Activated T-cell treated with anti-CD3 and anti-CD28 coated beads, Interleukin-2, amount 50 U/mL, for 24 hours (primary cell): ENCODE data around the gene TRAPPC10.

Experiments used
- DNase-seq: peaks from one replicate; pipeline ENCODE4 v3.0.0-alpha.2; 2020
- H3K27ac Mint-ChIP-seq: 2 replicates; pipeline ENCODE4 v1.8.0; 2020; ENCODE audit warnings: mild to moderate bottlenecking, mixed read lengths
- H3K27me3 Mint-ChIP-seq: 2 replicates; pipeline ENCODE4 v1.8.0; 2020; ENCODE audit warnings: mixed read lengths
- H3K36me3 Mint-ChIP-seq: 2 replicates; pipeline ENCODE4 v1.8.0; 2020; ENCODE audit warnings: low read depth, mixed read lengths
- H3K4me1 Mint-ChIP-seq: 2 replicates; pipeline ENCODE4 v1.8.0; 2020; ENCODE audit warnings: low read depth, mixed read lengths
- H3K4me3 Mint-ChIP-seq: 2 replicates; pipeline ENCODE4 v1.8.0; 2020; ENCODE audit warnings: mild to moderate bottlenecking, moderate library complexity, mixed read lengths
- H3K9me3 Mint-ChIP-seq: 2 replicates; pipeline ENCODE4 v1.8.0; 2020; ENCODE audit warnings: mixed read lengths

The TRAPPC10 gene, protein sequence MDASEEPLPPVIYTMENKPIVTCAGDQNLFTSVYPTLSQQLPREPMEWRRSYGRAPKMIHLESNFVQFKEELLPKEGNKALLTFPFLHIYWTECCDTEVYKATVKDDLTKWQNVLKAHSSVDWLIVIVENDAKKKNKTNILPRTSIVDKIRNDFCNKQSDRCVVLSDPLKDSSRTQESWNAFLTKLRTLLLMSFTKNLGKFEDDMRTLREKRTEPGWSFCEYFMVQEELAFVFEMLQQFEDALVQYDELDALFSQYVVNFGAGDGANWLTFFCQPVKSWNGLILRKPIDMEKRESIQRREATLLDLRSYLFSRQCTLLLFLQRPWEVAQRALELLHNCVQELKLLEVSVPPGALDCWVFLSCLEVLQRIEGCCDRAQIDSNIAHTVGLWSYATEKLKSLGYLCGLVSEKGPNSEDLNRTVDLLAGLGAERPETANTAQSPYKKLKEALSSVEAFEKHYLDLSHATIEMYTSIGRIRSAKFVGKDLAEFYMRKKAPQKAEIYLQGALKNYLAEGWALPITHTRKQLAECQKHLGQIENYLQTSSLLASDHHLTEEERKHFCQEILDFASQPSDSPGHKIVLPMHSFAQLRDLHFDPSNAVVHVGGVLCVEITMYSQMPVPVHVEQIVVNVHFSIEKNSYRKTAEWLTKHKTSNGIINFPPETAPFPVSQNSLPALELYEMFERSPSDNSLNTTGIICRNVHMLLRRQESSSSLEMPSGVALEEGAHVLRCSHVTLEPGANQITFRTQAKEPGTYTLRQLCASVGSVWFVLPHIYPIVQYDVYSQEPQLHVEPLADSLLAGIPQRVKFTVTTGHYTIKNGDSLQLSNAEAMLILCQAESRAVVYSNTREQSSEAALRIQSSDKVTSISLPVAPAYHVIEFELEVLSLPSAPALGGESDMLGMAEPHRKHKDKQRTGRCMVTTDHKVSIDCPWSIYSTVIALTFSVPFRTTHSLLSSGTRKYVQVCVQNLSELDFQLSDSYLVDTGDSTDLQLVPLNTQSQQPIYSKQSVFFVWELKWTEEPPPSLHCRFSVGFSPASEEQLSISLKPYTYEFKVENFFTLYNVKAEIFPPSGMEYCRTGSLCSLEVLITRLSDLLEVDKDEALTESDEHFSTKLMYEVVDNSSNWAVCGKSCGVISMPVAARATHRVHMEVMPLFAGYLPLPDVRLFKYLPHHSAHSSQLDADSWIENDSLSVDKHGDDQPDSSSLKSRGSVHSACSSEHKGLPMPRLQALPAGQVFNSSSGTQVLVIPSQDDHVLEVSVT

GRCh38 chr21:44011579-44012473 is at the start of gene TRAPPC10:
Gene TRAPPC10 (plus strand): TSS chr21:44012309. CDS start chr21:44012494, 185 bp downstream.
- DNase-seq: peak; percentile 89
- peak within 1 kb of the TSS; percentile 96 for H3K27ac Mint-ChIP-seq
- peaks cover 43% of the 10 kb centered on the region for H3K4me1 Mint-ChIP-seq
- peak within 1 kb of the TSS; percentile 94 for H3K4me3 Mint-ChIP-seq
- H3K27me3 Mint-ChIP-seq: no peaks in the 10 kb centered on the region
- H3K36me3 Mint-ChIP-seq: peaks cover 33% of the 10 kb centered on the region
- no peaks in the 10 kb centered on the region for H3K9me3 Mint-ChIP-seq

DNA sequence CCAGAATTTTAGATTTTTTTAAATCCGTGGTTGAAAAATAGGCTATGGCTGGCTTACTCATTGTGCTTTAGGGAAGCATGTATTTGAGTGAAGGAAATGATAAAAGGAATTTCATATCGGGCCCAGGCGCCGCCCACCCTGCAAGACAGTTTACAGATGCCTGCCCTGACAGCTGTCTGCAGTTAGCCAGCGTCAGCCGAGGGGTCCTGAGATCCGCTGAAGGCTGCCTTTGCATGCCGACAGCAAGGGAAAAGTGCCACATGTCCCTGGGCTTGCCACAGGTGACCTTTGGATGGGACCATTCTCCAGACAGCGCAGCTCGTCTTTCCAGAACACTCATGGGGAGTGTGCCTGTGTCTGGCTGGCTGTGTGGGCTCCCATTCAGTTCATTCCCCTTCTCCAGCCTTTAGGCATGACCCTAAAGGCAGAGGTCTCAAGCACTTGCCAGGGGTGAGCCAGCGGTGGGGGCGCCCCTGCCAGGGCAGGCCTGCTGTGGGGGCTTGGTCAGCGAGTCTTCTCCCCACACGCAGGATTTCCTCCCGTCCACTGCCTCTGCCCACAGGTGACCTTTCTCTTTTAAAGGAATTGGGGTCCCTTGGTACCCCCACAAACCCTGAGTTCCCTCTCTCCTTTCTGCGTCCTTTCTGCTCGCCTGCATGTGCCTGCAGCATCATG is 46.1 kb upstream of the TRAPPC10 start:
- Mint-ChIP-seq H3K4me1 (peaks cover 11% of the 10 kb centered on the region), H3K4me3 (no peak overlapping the region), H3K9me3 (no peaks in the 10 kb centered on the region), H3K36me3 (peaks cover 66% of the 10 kb centered on the region), H3K27ac (no peak overlapping the region), H3K27me3 (no peaks in the 10 kb centered on the region)
- DNase-seq: no peak

GRCh38 chr21:43966946-43967512 is 45.1 kb upstream of the TRAPPC10 start:
- Mint-ChIP-seq H3K27me3 (no peaks in the 10 kb centered on the region), H3K27ac (peak overlapping the region; percentile 18), H3K4me3 (no peak overlapping the region), H3K36me3 (peaks cover 76% of the 10 kb centered on the region), H3K4me1 (peaks cover 4% of the 10 kb centered on the region), H3K9me3 (no peaks in the 10 kb centered on the region)
- no peak for DNase-seq

DNA sequence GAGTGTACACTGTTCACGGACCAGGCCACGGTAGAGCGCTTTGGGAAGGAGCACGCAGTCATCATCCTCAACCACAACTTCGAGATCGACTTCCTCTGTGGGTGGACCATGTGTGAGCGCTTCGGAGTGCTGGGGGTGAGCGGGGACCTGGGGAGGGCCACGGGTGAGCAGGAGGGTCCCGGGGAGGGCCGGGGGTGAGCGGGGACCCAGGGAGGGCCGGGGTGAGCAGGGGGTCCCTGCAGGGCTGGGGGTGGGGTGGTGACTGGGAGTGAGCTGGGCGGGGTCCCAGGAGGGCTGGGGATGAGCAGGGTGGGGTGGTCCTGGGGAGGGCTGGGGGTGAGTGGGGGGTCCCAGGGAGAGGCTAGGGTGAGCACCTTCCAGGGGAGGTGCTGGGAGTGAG is 44.1 kb upstream of the TRAPPC10 start:
- Mint-ChIP-seq H3K4me1 (peaks cover under 1% of the 10 kb centered on the region), H3K27ac (no peak overlapping the region), H3K36me3 (peaks cover 78% of the 10 kb centered on the region), H3K27me3 (no peaks in the 10 kb centered on the region), H3K4me3 (no peak overlapping the region), H3K9me3 (no peaks in the 10 kb centered on the region)
- DNase-seq: no peak

GRCh38 chr21:43968410-43969114 is 43.5 kb upstream of the TRAPPC10 start:
- H3K36me3 Mint-ChIP-seq: peaks cover 79% of the 10 kb centered on the region
- no peaks in the 10 kb centered on the region for H3K27me3 Mint-ChIP-seq
- no peaks in the 10 kb centered on the region for H3K4me1 Mint-ChIP-seq
- no peak for DNase-seq
- H3K27ac Mint-ChIP-seq: no peak overlapping the region
- no peak overlapping the region for H3K4me3 Mint-ChIP-seq
- no peaks in the 10 kb centered on the region for H3K9me3 Mint-ChIP-seq

GRCh38 chr21:43969115-43969444 is 43.0 kb upstream of the TRAPPC10 start:
- H3K4me3 Mint-ChIP-seq: no peak overlapping the region
- H3K27me3 Mint-ChIP-seq: no peaks in the 10 kb centered on the region
- no peaks in the 10 kb centered on the region for H3K9me3 Mint-ChIP-seq
- no peak overlapping the region for H3K27ac Mint-ChIP-seq
- H3K36me3 Mint-ChIP-seq: peaks cover 77% of the 10 kb centered on the region
- H3K4me1 Mint-ChIP-seq: no peaks in the 10 kb centered on the region
- DNase-seq: no peak

DNA sequence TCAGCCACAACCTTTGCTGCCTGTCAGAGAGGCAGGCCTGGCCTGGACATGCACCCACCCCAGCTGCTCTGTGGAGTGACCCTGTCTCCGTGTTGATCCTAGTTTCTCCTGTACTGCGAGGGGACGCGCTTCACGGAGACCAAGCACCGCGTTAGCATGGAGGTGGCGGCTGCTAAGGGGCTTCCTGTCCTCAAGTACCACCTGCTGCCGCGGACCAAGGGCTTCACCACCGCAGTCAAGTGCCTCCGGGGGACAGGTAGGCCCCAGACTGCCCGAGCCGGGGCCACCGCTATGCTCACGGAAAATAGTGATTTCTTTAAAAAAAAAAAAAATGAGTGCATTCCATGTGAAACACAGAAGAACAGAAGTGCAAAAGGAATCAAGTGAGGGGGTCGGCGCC is 41.6 kb upstream of the TRAPPC10 start:
- H3K4me1 Mint-ChIP-seq: peaks cover 8% of the 10 kb centered on the region
- no peak overlapping the region for H3K4me3 Mint-ChIP-seq
- no peaks in the 10 kb centered on the region for H3K9me3 Mint-ChIP-seq
- no peak overlapping the region for H3K27ac Mint-ChIP-seq
- no peaks in the 10 kb centered on the region for H3K27me3 Mint-ChIP-seq
- peaks cover 71% of the 10 kb centered on the region for H3K36me3 Mint-ChIP-seq
- no peak for DNase-seq

GRCh38 chr21:43971201-43971991 is 40.7 kb upstream of the TRAPPC10 start:
- no peaks in the 10 kb centered on the region for H3K9me3 Mint-ChIP-seq

GRCh38 chr21:43971992-43972255 is 40.2 kb upstream of the TRAPPC10 start:
- Mint-ChIP-seq H3K9me3 (no peaks in the 10 kb centered on the region), H3K4me3 (no peak overlapping the region), H3K27me3 (no peaks in the 10 kb centered on the region), H3K4me1 (peaks cover 10% of the 10 kb centered on the region), H3K36me3 (peaks cover 64% of the 10 kb centered on the region), H3K27ac (no peak overlapping the region)
- DNase-seq: no peak

More at GRCh38 chr21:43971201-43971991, 40.7 kb upstream of the TRAPPC10 start:
- H3K4me1 Mint-ChIP-seq: peaks cover 10% of the 10 kb centered on the region
- no peak for DNase-seq
- H3K4me3 Mint-ChIP-seq: no peak overlapping the region
- no peaks in the 10 kb centered on the region for H3K27me3 Mint-ChIP-seq
- peak overlapping the region; percentile 33 for H3K27ac Mint-ChIP-seq
- peaks cover 68% of the 10 kb centered on the region for H3K36me3 Mint-ChIP-seq

- DNase-seq: no peak
- Mint-ChIP-seq H3K4me3 (no peak overlapping the region), H3K9me3 (no peaks in the 10 kb centered on the region), H3K27me3 (no peaks in the 10 kb centered on the region), H3K27ac (peak overlapping the region; percentile 63), H3K36me3 (peaks cover 67% of the 10 kb centered on the region), H3K4me1 (peaks cover 10% of the 10 kb centered on the region)
Measured at GRCh38 chr21:43972850-43973633, 39.1 kb upstream of the TRAPPC10 start.

DNA sequence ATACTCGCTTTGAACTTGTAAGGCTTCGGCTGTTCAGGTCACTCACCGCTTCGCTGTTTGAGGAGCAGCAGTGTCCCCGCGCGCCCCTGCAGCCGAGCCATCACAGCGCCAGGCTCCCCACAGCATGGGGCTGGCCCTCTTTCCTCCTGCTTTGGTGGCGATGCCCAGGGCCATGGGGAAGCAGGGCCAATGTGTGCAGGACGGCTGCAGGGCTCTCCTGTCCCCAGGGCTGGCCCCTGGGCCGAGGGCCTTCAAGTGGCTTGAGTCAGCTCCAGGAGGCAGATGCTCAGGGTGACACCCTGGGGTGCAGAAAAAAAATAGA is 38.5 kb upstream of the TRAPPC10 start:
- H3K27ac Mint-ChIP-seq: no peak overlapping the region
- H3K27me3 Mint-ChIP-seq: no peaks in the 10 kb centered on the region
- H3K4me1 Mint-ChIP-seq: peaks cover 10% of the 10 kb centered on the region
- peaks cover 70% of the 10 kb centered on the region for H3K36me3 Mint-ChIP-seq
- H3K4me3 Mint-ChIP-seq: no peak overlapping the region
- H3K9me3 Mint-ChIP-seq: no peaks in the 10 kb centered on the region
- DNase-seq: no peak
